GM10847 (cell line): ENCODE measurements around the gene ABRACL.

ENCODE experiments used
- POLR2A ChIP-seq: IDR thresholded peaks from 2 replicates; pipeline ENCODE4 v1.6.1; 2011; ENCODE audit not compliant: insufficient read length; ENCODE audit errors: extremely low read depth

The ABRACL gene

DNA sequence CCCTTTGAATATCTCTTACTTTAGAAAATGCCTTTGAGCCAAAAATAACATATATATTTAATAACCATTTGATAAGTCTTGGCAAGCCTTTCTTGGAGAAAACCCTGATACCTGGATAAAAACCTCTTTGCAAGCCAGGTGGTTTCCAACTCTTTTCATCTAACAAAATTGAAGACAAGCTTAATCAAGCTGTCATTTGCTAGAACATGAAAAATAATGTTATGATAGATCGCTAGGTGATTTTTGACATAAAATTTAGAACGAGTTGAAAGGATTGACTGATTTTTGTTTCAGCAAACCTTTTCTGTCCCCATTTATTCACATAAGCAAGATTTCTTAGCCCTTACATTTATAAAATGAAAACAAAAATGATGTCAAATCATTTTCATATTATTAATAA lies 44.6 kb downstream of the ABRACL start:
- no peak for TF ChIP-seq POLR2A

GRCh38 chr6:139079018-139079417 lies 50.5 kb downstream of the ABRACL start:
- no peak for TF ChIP-seq POLR2A

DNA sequence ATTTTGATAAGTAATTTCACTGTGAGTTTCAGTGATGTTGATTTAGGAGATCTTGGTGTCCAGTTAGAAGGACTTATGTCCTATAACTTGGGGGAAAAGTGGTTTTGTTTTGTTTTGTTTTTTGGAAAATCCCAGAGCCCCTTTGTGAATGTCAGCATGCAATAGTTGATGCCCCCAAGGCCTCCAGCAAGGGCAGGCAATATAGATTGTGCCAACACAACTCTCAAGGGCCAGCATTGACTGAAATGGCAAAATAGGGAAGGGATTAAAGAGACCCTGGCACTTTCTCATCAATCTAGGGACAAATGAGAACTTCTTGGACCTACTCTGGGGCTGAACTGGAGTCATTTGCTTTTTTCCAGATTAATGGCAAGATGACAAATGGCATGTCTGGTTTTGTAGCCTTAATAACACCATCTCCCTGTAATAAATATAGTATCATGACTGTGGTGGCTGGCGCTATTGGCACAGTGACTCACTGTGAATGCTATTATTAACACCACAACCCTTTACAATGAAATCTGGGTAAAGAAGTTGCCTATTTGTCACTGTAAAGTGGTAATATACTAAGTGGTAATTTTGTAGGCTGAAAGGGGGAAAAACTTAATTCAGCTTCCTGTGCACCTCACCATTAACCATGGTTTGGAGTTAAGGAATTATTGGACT lies 51.8 kb downstream of the ABRACL start:
- TF ChIP-seq POLR2A, result no peak

- no peak for TF ChIP-seq POLR2A
Measured at GRCh38 chr6:139081471-139081870, 52.9 kb downstream of the ABRACL start.

- TF ChIP-seq POLR2A, result no peak
Measured at GRCh38 chr6:139082370-139082769, 53.8 kb downstream of the ABRACL start.

DNA sequence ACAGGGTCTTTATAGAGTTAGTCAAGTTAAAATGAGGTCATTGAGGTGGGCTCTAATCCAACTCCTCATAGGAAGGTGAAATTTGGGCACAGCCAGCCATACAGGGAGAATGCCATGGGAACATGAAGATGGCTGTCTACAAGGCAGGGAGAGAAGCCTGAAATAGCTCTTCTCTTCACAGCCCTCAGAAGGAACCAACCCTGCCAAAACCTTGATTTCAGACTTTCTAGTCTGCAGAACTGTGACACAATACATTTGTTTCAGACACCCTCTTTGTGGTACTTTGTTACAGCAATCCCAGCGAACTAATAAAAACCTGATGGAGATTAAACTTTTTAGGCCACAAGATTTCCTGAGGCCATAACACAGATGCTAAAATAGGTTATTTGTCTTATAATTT lies 63.3 kb downstream of the ABRACL start:
- TF ChIP-seq POLR2A, result no peak
